RKO (cell line): ENCODE measurements around the gene TTC21B.

ENCODE experiments used
- DNase-seq: peaks from one replicate; pipeline ENCODE4 v3.0.0-alpha.2; 2016; ENCODE audit warnings: low spot score

The TTC21B gene

DNA sequence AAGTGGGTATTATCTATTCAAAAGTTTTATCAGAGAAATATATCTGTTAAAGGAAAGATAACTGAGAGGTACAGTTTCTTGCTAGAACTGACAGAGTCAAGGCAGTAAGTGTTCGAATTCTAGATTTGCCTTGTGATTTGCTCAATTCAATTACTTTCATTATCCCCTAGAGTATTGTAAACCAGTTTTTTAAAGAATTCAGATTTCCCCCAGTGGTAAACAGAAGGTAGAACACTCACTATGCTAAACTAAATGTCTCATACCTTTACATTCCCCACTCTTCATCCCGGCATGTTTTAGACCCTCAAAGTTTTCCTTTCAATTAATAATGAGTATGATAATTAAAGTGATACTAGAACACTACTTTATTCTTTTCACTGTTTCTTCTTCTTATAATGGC lies 28.6 kb downstream of the TTC21B start:
- DNase-seq = peak; percentile 4

GRCh38 chr2:165920748-165921147 lies 32.8 kb downstream of the TTC21B start:
- DNase-seq = no peak

DNA sequence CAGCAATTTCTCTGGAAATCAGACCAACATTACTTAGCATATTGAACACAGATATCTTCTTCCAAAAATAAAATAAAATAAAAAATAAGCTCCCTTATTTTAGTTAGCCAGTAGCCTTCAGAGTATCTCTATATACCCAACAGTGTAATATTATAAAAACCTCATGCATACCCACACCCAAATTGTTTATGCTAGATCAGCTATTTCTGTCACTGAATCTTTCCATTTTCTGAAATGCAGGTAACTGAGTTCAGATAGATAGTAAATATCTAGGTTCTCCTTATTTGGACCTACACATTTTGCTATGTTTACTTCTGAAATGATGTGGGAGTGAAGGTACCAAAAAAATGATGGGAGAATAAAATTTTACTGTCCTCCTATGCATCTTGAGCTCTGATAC lies 39.9 kb downstream of the TTC21B start:
- no peak for DNase-seq

GRCh38 chr2:165911981-165912380 lies 41.6 kb downstream of the TTC21B start:
- no peak for DNase-seq

- DNase-seq = no peak
Observed at GRCh38 chr2:165911231-165911630, 42.3 kb downstream of the TTC21B start.

- no peak for DNase-seq
Observed at GRCh38 chr2:165909466-165909865, 44.1 kb downstream of the TTC21B start.

- DNase-seq = no peak
Observed at GRCh38 chr2:165905854-165906253, 47.7 kb downstream of the TTC21B start.

DNA sequence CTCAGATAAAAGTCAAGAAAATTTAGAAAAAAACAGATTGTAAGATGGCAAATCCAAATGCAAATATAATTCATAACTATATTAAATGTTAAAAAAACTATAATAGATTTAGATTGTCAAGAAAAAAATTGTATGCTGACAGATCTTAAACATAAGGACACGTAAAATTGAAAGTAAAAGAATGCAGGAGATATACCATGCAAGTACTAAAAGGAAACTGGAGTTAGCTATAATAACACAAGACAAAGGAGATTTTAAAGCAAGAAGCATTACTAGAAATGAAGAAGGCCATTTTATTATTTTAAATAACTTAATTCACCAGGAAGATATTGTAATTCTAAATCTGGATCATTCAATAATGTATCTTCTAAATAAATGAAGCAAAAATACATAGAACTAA lies 48.3 kb downstream of the TTC21B start:
- DNase-seq = no peak

DNA sequence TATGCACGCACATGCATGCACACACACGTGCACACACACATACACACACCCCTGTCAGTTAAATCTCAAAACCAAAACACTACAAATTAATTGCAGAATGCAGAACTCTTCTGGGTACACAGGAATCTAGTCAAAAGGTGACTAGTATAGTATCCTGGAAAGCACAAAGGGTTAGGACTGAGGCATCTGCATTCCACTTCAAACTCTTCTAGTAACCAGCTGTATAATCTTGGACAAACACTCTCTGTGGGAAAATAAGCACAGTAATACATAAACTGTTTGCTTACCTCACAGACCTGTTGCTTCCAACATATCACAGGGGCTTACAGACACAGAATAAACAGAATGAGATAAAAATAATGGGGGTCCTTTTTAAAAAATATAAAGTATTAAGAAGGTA lies 49.1 kb downstream of the TTC21B start:
- DNase-seq = no peak

DNA sequence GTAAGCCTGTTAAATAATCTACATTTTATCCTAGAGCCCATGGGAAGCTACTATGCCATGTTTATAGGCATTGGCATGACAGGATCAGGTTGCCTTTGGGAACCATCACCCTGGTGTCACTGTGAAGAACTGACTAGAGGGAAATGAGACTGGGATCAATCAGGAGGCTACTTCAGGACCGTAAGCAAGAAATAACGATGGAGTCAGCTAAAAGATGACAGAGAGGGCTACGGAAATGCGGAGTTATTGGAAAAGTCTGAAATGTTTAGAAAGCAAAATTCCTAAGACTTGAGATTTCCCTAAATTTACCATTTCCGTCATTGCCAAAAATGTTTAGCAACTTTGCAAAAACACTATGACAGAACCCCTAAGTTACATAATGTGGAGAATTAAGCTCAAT lies 50.2 kb downstream of the TTC21B start:
- DNase-seq = no peak

DNA sequence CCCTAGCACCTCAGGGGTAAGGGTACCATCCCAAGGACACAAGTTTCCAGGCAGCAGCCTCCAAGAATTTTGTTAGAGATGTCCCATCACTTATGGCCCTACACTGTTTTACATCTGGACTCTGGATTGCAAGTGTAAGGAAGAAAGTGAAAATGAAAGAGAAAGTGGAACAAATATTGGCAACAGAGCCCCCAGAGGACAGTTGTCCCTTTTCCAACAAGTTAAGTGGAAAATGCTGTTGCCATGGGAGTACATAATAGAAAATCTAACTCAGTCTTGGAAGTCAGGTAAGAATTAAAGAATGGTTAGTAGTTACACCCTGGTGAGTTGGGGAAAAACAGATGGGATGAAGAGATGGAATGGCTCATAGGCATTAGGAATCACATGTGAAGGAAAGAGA lies 50.6 kb downstream of the TTC21B start:
- DNase-seq = peak; percentile 18

DNA sequence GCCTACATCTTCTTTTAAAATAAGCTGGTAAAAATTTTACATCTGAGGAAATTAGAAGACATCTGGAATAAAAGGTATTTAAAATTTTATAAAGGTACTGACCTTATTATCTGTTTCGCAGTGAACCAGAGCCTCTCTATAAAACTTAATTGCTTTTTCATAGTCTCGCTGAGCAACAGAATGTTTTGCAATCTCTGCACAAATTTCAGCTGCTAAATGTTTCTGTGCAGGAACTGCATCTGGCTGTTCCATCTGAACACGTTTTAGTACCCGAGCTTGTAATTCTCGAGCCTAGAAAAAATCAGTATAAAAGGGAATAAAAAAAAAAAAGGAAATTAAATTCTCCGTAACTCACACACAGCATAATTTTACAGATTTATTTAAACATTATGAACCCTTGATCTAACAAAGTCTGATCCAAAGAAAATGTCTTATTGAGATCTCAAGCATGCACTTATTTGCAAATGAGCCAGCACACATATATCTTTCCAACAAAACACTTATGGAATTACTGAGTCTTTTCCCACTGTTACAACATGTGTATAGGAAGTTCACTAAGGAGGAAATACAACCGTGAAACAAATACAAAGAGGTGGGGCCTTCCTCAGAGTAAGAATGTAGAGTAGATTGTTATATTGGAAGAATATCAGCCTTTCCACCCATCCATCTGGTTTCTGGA lies 51.8 kb downstream of the TTC21B start:
- no peak for DNase-seq

DNA sequence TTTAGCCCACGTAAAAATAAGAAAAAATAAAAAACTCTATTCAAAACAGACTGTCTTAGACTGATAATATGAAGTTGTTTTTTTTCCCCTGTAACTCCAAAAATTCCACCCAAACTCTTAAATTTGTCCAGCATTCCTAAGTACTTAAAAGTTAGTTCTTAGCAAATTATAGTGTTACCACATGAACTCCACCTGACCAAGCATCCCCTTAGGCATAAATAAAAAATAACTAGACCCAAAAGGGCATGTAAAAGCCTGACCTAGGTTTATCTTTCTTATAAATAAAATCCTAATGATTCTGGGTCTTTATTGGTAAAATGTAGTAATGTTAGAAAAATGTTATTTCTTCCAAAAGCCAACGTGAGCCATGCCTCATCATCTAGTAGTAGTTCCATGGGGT lies 54.3 kb downstream of the TTC21B start:
- DNase-seq = no peak

- no peak for DNase-seq
Observed at GRCh38 chr2:165898381-165898780, 55.2 kb downstream of the TTC21B start.

GRCh38 chr2:165897726-165898125 lies 55.9 kb downstream of the TTC21B start:
- DNase-seq = no peak

DNA sequence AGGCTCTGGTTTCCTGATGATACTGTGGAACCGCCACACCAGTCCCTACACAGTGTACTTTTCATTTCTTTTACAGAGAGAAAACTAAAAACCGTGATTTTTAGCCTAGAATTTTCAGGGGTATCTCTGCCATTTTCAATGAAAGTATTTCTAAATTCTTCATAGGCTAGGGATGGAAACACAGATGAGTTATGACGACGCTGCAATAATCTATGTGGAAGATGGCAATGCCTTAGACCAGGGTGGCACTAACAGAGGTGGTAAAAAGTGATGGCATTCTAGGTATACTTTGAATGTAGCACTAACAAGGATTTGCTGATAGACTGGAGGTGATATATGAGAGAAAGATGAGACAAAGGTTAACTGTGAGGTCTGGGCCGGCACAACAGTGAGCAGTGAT lies 56.5 kb downstream of the TTC21B start:
- no peak for DNase-seq

DNA sequence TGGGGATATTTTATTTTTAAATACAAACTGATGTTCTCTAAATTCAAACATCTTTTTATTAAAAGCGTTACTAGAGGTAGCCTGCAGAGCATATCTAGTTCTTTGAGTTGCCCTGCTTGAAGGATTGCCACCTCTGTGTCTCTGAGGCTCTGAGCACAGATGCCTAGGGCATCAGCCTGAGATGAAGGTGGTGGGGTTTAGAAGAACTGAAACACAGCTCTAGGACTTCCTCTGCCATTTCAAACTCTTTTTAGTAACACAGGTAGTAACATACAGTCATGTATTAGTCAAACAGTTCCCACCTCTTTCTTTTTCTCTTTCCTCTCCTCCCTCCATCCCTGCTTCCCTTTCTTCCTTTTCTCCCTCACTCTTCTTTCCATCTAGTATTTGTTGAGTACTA lies 57.6 kb downstream of the TTC21B start:
- no peak for DNase-seq

GRCh38 chr2:165893556-165893955 lies 60.0 kb downstream of the TTC21B start:
- DNase-seq = no peak

DNA sequence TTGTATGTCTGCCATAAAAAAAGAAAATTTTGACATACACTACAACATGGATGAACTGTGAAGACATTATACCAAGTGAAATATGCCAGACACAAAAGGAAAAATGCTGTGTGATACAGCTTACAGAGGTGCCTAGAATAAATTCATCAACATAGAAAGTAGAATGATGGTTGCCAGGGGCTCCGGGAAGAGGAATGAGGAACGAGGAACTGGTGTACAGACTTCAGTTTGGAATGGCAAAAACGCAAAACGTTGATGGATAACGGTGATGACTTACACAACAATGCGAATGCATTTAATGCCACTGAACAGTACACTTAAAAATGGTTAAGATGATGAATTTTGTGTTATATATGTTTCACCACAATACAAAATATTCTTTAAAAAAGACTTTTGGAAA lies 61.0 kb downstream of the TTC21B start:
- no peak for DNase-seq

DNA sequence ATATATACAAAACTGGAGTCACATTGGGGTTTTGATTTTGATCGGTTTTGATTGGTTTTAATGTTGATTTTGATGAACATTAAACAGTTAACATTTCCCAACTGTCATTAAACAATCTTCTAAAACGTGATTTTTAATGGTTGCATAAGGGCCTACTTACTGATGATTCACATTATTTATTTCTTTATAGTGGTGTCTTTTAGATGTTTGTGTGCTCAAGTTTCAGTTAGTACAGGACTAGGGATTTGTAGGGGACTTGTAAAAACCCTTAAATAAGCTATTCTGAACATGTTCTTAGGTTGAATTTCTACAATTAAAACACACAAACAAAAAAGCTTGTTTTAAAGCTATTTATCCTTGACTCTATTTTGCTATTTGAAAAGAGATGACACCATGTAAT lies 61.6 kb downstream of the TTC21B start:
- DNase-seq = no peak

DNA sequence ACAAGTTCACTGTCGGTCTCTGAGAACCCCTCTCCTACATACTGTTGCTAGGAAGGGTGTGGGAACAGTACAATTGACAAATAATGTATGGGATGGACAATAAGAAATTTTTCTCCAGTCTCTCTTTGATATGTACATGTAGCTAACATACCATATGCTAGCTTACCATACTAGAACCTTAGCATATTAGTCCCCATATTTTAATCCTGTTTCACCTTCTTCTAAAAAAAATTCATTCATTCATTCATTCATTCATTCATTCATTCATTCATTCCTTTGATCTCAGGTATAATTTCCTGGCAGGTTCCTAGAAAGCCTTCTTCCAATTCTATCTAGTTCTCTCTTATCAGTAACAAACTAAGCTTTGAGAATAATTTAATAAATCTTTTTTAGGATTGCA lies 62.2 kb downstream of the TTC21B start:
- no peak for DNase-seq

- DNase-seq = no peak
Observed at GRCh38 chr2:165889798-165890197, 63.8 kb downstream of the TTC21B start.

GRCh38 chr2:165889158-165889557 lies 64.4 kb downstream of the TTC21B start:
- DNase-seq = no peak

DNA sequence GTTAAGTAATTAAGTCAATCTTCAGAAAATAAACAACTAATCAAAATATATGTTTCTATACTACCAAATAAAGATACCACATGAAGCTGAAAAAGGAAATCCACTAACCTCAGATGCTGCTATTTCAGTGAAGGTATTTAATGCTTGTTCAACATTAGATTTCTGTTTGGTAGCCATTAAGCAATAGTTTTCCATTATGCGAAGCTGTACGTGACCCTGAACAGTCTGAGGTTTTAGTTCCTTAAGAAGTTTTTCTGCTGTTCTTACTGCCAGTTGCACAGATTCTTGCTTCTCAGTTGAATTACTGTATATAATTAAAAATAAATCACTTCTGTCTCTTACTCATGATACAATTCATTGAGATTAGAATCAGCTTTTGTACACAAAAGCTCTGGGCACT lies 65.4 kb downstream of the TTC21B start:
- DNase-seq = no peak
